ENCODE data around the gene SLIT3.

GRCh38 chr5:169289520-169289919 lies 11.4 kb downstream of the SLIT3 start:
- TF ChIP-seq GATA2 (IDR thresholded peaks at IDR 0.05; ENCODE audit: low read depth, low read length) = no peak
- TF ChIP-seq GATA3 (IDR thresholded peaks at IDR 0.05; ENCODE audit: low read depth, low read length) = no peak

Measured in SH-SY5Y (cell line).